Measurements from ENCODE around the gene ENDOD1.
A peak's percentile ranks its signal among the peaks of the same experiment; 100 is the strongest.

The ENDOD1 gene

GRCh38 chr11:95072948-95073347 is 16.7 kb upstream of the ENDOD1 start:
- DNase-seq, result no peak
- peaks cover 6% of the 10 kb centered on the region; the same call in 1 of the 2 replicates for H3K36me3 ChIP-seq
- no peak for TF ChIP-seq CTCF (IDR thresholded peaks at IDR 0.05; ENCODE audit: low read depth, low read length)
- H3K4me3 ChIP-seq (ENCODE audit: low read depth, low read length), result no peak overlapping the region
- no peaks in the 10 kb centered on the region for H3K4me1 ChIP-seq
- H3K27me3 ChIP-seq, result no peaks in the 10 kb centered on the region
- H3K9me3 ChIP-seq, result no peaks in the 10 kb centered on the region

- H3K27me3 ChIP-seq, result no peaks in the 10 kb centered on the region
- H3K4me1 ChIP-seq, result no peaks in the 10 kb centered on the region
- no peak for TF ChIP-seq CTCF (IDR thresholded peaks at IDR 0.05; ENCODE audit: low read depth, low read length)
- peaks cover 6% of the 10 kb centered on the region; the same call in 1 of the 2 replicates for H3K36me3 ChIP-seq
- no peaks in the 10 kb centered on the region for H3K9me3 ChIP-seq
- DNase-seq, result peak; percentile 45
- H3K4me3 ChIP-seq (ENCODE audit: low read depth, low read length), result no peak overlapping the region
Observed at GRCh38 chr11:95074792-95075563, 14.7 kb upstream of the ENDOD1 start.

GRCh38 chr11:95076416-95076815 is 13.2 kb upstream of the ENDOD1 start:
- Histone ChIP-seq H3K4me3 (ENCODE audit: low read depth, low read length) (no peak overlapping the region), H3K9me3 (no peaks in the 10 kb centered on the region), H3K36me3 (no peaks in the 10 kb centered on the region), H3K27me3 (no peaks in the 10 kb centered on the region), H3K4me1 (no peaks in the 10 kb centered on the region)
- no peak for TF ChIP-seq CTCF (IDR thresholded peaks at IDR 0.05; ENCODE audit: low read depth, low read length)
- DNase-seq, result no peak

GRCh38 chr11:95076981-95077380 is 12.7 kb upstream of the ENDOD1 start:
- H3K4me3 ChIP-seq (ENCODE audit: low read depth, low read length), result no peak overlapping the region
- H3K27me3 ChIP-seq, result no peaks in the 10 kb centered on the region
- H3K4me1 ChIP-seq, result no peaks in the 10 kb centered on the region
- TF ChIP-seq CTCF (IDR thresholded peaks at IDR 0.05; ENCODE audit: low read depth, low read length), result no peak
- no peaks in the 10 kb centered on the region for H3K36me3 ChIP-seq
- no peaks in the 10 kb centered on the region for H3K9me3 ChIP-seq
- no peak for DNase-seq

- no peaks in the 10 kb centered on the region for H3K9me3 ChIP-seq
- H3K27me3 ChIP-seq, result no peaks in the 10 kb centered on the region
- H3K4me3 ChIP-seq (ENCODE audit: low read depth, low read length), result no peak overlapping the region
- no peak for TF ChIP-seq CTCF (IDR thresholded peaks at IDR 0.05; ENCODE audit: low read depth, low read length)
- DNase-seq, result no peak
- H3K4me1 ChIP-seq, result no peaks in the 10 kb centered on the region
- H3K36me3 ChIP-seq, result no peaks in the 10 kb centered on the region
Observed at GRCh38 chr11:95078526-95078925, 11.1 kb upstream of the ENDOD1 start.

- Histone ChIP-seq H3K9me3 (no peaks in the 10 kb centered on the region), H3K36me3 (no peaks in the 10 kb centered on the region), H3K4me1 (no peaks in the 10 kb centered on the region), H3K4me3 (ENCODE audit: low read depth, low read length) (no peak overlapping the region), H3K27me3 (no peaks in the 10 kb centered on the region)
- DNase-seq, result no peak
- TF ChIP-seq CTCF (IDR thresholded peaks at IDR 0.05; ENCODE audit: low read depth, low read length), result no peak
Observed at GRCh38 chr11:95081010-95081409, 8.6 kb upstream of the ENDOD1 start.

Measured in BE2C (cell line).